ENCODE measurements around the gene TEKT2. TPM values are rescaled to one million over a fixed set of nuclear protein-coding genes. Genes with fewer than 3 reads are reported as not detected.

Gene TEKT2
- total and polyA plus RNA-seq, 2 donors (not counting 3 experiments of a cell fraction or from before 2014, with no cell fraction given): 0.38 to 0.61 TPM

DNA sequence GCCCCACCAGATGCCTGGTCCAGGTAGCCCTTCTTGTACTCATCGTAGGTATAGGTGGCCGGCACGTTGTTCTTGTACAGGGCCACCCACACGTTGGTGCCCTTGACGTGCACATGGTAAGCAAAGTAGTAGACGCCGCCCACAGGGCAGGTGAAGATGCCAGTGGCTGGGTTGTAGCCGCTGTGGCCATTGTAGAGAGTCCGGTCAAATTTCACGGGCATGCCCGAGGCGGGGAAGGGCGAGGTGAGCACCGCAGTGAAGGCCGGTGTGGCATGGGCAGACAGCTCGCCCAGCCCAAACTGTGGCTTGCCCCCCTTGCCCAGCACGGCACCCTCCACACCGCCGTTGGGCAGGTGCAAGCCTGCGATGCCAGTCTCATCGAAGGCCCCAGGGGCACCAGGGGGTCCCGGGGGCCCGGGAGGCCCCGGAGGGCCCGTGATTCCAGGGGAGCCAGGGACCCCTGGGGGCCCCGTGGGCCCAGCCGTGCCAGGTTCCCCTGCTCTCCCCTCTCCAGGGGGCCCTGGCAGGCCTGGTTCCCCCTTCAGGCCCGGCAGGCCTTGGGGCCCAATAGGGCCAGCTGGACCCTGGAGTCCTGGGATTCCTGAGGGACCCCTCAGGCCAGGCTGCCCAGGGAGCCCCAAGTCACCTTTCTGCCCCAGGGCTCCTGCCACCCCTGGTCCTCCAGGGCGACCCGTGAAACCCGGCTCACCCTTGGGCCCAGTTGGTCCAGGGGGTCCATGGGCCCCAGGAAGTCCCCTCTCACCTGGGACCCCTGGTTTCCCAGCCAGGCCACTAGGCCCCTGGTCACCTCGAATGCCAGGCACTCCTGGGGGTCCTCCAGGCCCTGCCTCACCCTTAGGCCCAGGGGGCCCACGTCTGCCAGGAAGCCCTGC lies 14.0 kb downstream of the TEKT2 start:
- Histone ChIP-seq H3K4me1 (ENCODE audit: control insufficient read depth, extremely low read depth, insufficient read depth, low read length) (no peaks in the 10 kb centered on the region), H3K27me3 (ENCODE audit: control insufficient read depth in 2 of 2, insufficient read depth in 2 of 2, low read length in 2 of 2) (no peaks in the 10 kb centered on the region), H3K27ac (ENCODE audit: insufficient read depth, low read depth, low read length) (no peak overlapping the region), H3K9me1 (replicated peaks; ENCODE audit: control insufficient read depth, extremely low read depth, insufficient read depth, low read length) (no peaks in the 10 kb centered on the region), H3K4me2 (ENCODE audit: insufficient read depth, low read length) (no peak overlapping the region), H4K20me1 (replicated peaks; ENCODE audit: control insufficient read depth, extremely low read depth, insufficient read depth, low read length) (no peaks in the 10 kb centered on the region), H3K9me3 (replicated peaks; ENCODE audit: control insufficient read depth, insufficient read depth, low read length) (no peaks in the 10 kb centered on the region), H3K79me2 (ENCODE audit: control insufficient read depth, insufficient read depth, low read length) (no peaks in the 10 kb centered on the region), H2AFZ (ENCODE audit: low read depth, low read length) (no peak overlapping the region), H3K4me3 (replicated peaks in 1 of 3; ENCODE audit: insufficient read depth in 1 of 3, low read depth in 1 of 3, low read length in 3 of 3) (no peak overlapping the region), H3K9ac (replicated peaks; ENCODE audit: extremely low read depth, insufficient read depth, low read length) (no peak overlapping the region), H3K36me3 (ENCODE audit: control insufficient read depth in 2 of 2, extremely low read depth in 1 of 2, insufficient read depth in 2 of 2, low read length in 2 of 2) (peaks cover 9 to 18% of the 10 kb centered on the region in 2 experiments)
- BruUV-seq (replicated peaks): no TSS peak
- DNase-seq (ENCODE audit: low read depth, low spot score): no peak
- dilution Hi-C loops (cut with MboI; ENCODE audit: extremely low pct_ligation_motif_present, low sequenced_read_pairs): no loop called here
- POLR2A ChIA-PET: no interaction called here
- TF ChIP-seq MYC (IDR thresholded peaks at IDR 0.05; ENCODE audit: low read depth, low read length) (no peak), FOS (IDR thresholded peaks at IDR 0.05; ENCODE audit: borderline replicate concordance, insufficient read depth, low read length) (no peak)
- intact Hi-C loops (cut with micrococcal nuclease): no loop called here
- no peak for FAIRE-seq
- CTCF ChIA-PET: interaction anchor here (0.6 to 13.8 kb wide), 12 partner anchors 31 to 352 kb away, joined by 3 to 233 read pairs (median 4); partner anchors contain the start of genes OSCP1 and TRAPPC3

GRCh38 chr1:36098650-36099365 lies 14.9 kb downstream of the TEKT2 start:
- no peak overlapping the region for H3K9ac ChIP-seq (replicated peaks; ENCODE audit: extremely low read depth, insufficient read depth, low read length)
- no peaks in the 10 kb centered on the region for H3K4me1 ChIP-seq (ENCODE audit: control insufficient read depth, extremely low read depth, insufficient read depth, low read length)
- ChIA-PET CTCF (interaction anchor here (1.0 to 13.8 kb wide), 3 partner anchors 36 to 187 kb away, joined by 4 to 233 read pairs (median 8); no protein-coding TSS in a partner anchor), POLR2A (no interaction called here)
- BruUV-seq (replicated peaks): no TSS peak
- no peaks in the 10 kb centered on the region for H3K79me2 ChIP-seq (ENCODE audit: control insufficient read depth, insufficient read depth, low read length)
- intact Hi-C loops (cut with micrococcal nuclease) (loop anchor here (1.0 kb wide), 6 partner anchors 35 to 322 kb away; partner anchors contain the start of gene TRAPPC3), dilution Hi-C loops (cut with MboI; ENCODE audit: extremely low pct_ligation_motif_present, low sequenced_read_pairs) (no loop called here)
- H3K36me3 ChIP-seq (ENCODE audit: control insufficient read depth in 2 of 2, extremely low read depth in 1 of 2, insufficient read depth in 2 of 2, low read length in 2 of 2): peaks cover 2 to 10% of the 10 kb centered on the region in 2 experiments
- no peak overlapping the region for H3K27ac ChIP-seq (ENCODE audit: insufficient read depth, low read depth, low read length)
- FAIRE-seq (no peak), DNase-seq (ENCODE audit: low read depth, low spot score) (no peak)
- H4K20me1 ChIP-seq (replicated peaks; ENCODE audit: control insufficient read depth, extremely low read depth, insufficient read depth, low read length): no peaks in the 10 kb centered on the region
- TF ChIP-seq MYC (IDR thresholded peaks at IDR 0.05; ENCODE audit: low read depth, low read length): no peak
- no peak overlapping the region for H3K4me2 ChIP-seq (ENCODE audit: insufficient read depth, low read length)
- H3K9me1 ChIP-seq (replicated peaks; ENCODE audit: control insufficient read depth, extremely low read depth, insufficient read depth, low read length): no peaks in the 10 kb centered on the region
- H3K9me3 ChIP-seq (replicated peaks; ENCODE audit: control insufficient read depth, insufficient read depth, low read length): no peaks in the 10 kb centered on the region
- H3K4me3 ChIP-seq (replicated peaks in 1 of 3; ENCODE audit: insufficient read depth in 1 of 3, low read depth in 1 of 3, low read length in 3 of 3): no peak overlapping the region
- no peak overlapping the region for H2AFZ ChIP-seq (ENCODE audit: low read depth, low read length)
- no peaks in the 10 kb centered on the region for H3K27me3 ChIP-seq (ENCODE audit: control insufficient read depth in 2 of 2, insufficient read depth in 2 of 2, low read length in 2 of 2)
